Neuronal stem cell (in vitro differentiated cells): ENCODE data around the gene EMP2.
"Not testable (repeated sequence)": the region's sequence is repeated elsewhere in the genome, so short reads cannot be mapped to it uniquely, and the experiment has no call there.

Experiments used
- DNase-seq: peaks from one replicate; pipeline ENCODE4 v3.0.0-alpha.2; 2013; ENCODE audit warnings: low spot score
- H2AFZ ChIP-seq: one replicate; pipeline ENCODE4 v1.6.1; 2013; ENCODE audit warnings: mild to moderate bottlenecking, low read length, inconsistent platforms
- H2AK5ac ChIP-seq: 2 replicates; pipeline ENCODE4 v1.6.1; 2013; ENCODE audit warnings: low read depth, mild to moderate bottlenecking, inconsistent platforms, low read length, moderate library complexity, mixed read lengths
- H2BK120ac ChIP-seq: 2 replicates; pipeline ENCODE4 v1.6.1; 2013; ENCODE audit warnings: low read depth, mild to moderate bottlenecking, inconsistent platforms, low read length, moderate library complexity, mixed read lengths
- H2BK12ac ChIP-seq: one replicate; pipeline ENCODE4 v1.6.1; 2013; ENCODE audit warnings: low read length, inconsistent platforms
- H2BK15ac ChIP-seq: 2 replicates; pipeline ENCODE4 v1.6.1; 2013; ENCODE audit warnings: mild to moderate bottlenecking, low read length, inconsistent platforms, mixed read lengths
- H2BK5ac ChIP-seq: one replicate; pipeline ENCODE4 v1.6.1; 2013; ENCODE audit warnings: inconsistent platforms, mild to moderate bottlenecking, low read length, moderate library complexity
- H3K14ac ChIP-seq: one replicate; pipeline ENCODE4 v1.6.1; 2013; ENCODE audit warnings: low read length, inconsistent platforms
- H3K18ac ChIP-seq: 2 replicates; pipeline ENCODE4 v1.6.1; 2013; ENCODE audit warnings: low read length, inconsistent platforms
- H3K23ac ChIP-seq: 2 replicates; pipeline ENCODE4 v1.6.1; 2013; ENCODE audit warnings: low read depth, mild to moderate bottlenecking, mixed read lengths, low read length, inconsistent platforms; ENCODE audit not compliant: poor library complexity
- H3K27ac ChIP-seq: replicated peaks from 3 replicates; pipeline ENCODE4 v1.5.1; 2013; ENCODE audit warnings: low read length, inconsistent platforms
- H3K27me3 ChIP-seq, 3 experiments: 2 replicates each; pipeline ENCODE4 v1.6.1; 2013; ENCODE audit warnings: low read length in 3 of 3, mild to moderate bottlenecking in 2 of 3, inconsistent platforms in 1 of 3, low read depth in 1 of 3, mixed read lengths in 1 of 3, moderate library complexity in 1 of 3; ENCODE audit not compliant: control insufficient read depth in 3 of 3, insufficient read depth in 3 of 3
- H3K36me3 ChIP-seq, 2 donors: replicated peaks in 1 of 2; 2 replicates each; pipeline ENCODE4 v1.6.1; 2013; ENCODE audit warnings: low read length in 2 of 2; ENCODE audit not compliant: control insufficient read depth in 2 of 2, insufficient read depth in 2 of 2
- H3K4ac ChIP-seq: 2 replicates; pipeline ENCODE4 v1.6.1; 2013; ENCODE audit warnings: inconsistent platforms, mild to moderate bottlenecking, low read length, moderate library complexity
- H3K4me1 ChIP-seq, 2 donors: 1 replicate in 1 of 2; 2 replicates in 1 of 2; pipeline ENCODE4 v1.6.1; 2013; ENCODE audit warnings: low read length in 2 of 2, low read depth in 1 of 2; ENCODE audit not compliant: control insufficient read depth in 2 of 2, insufficient read depth in 1 of 2
- H3K4me2 ChIP-seq: one replicate; pipeline ENCODE4 v1.6.1; 2013; ENCODE audit warnings: mild to moderate bottlenecking, low read length, inconsistent platforms; ENCODE audit not compliant: insufficient read depth, poor library complexity, severe bottlenecking
- H3K4me3 ChIP-seq, 2 donors: 2 replicates each; pipeline ENCODE4 v1.5.1; 2013; ENCODE audit warnings: low read length in 2 of 2, mild to moderate bottlenecking in 2 of 2, inconsistent platforms in 1 of 2, moderate library complexity in 1 of 2
- H3K79me1 ChIP-seq: one replicate; pipeline ENCODE4 v1.6.1; 2013; ENCODE audit warnings: low read depth, mild to moderate bottlenecking, inconsistent platforms, low read length, moderate library complexity
- H3K9ac ChIP-seq: one replicate; pipeline ENCODE4 v1.6.1; 2013; ENCODE audit warnings: mild to moderate bottlenecking, low read depth, low read length, inconsistent platforms; ENCODE audit not compliant: poor library complexity
- H3K9me3 ChIP-seq, 2 donors: replicated peaks in 1 of 2; 2 replicates each; pipeline versions ENCODE3 to v1.6.1; 2013; ENCODE audit warnings: low read length in 2 of 2, mild to moderate bottlenecking in 2 of 2, inconsistent platforms in 1 of 2, low read depth in 1 of 2, mixed read lengths in 1 of 2, moderate library complexity in 1 of 2; ENCODE audit not compliant: control insufficient read depth in 2 of 2, insufficient read depth in 1 of 2
- H4K8ac ChIP-seq: one replicate; pipeline ENCODE4 v1.6.1; 2013; ENCODE audit warnings: low read depth, mild to moderate bottlenecking, inconsistent platforms, low read length, moderate library complexity
- H4K91ac ChIP-seq: one replicate; pipeline ENCODE4 v1.6.1; 2013; ENCODE audit warnings: low read length, low read depth, mild to moderate bottlenecking, inconsistent platforms; ENCODE audit not compliant: poor library complexity
- WGBS, 2 donors: extraction: QIAGEN DNeasy Blood & Tissue Kit; methylation state at CpG; one replicate each; pipeline ENCODE4 v1.1.7; 2013; ENCODE audit warnings: missing lambda C conversion rate in 2 of 2, mixed read lengths in 1 of 2; ENCODE audit not compliant: insufficient read length in 2 of 2, insufficient replicate concordance in 1 of 2; ENCODE audit errors: extremely low coverage in 2 of 2; 5-methylcytosine and 5-hydroxymethylcytosine counted together

EMP2 gene

DNA sequence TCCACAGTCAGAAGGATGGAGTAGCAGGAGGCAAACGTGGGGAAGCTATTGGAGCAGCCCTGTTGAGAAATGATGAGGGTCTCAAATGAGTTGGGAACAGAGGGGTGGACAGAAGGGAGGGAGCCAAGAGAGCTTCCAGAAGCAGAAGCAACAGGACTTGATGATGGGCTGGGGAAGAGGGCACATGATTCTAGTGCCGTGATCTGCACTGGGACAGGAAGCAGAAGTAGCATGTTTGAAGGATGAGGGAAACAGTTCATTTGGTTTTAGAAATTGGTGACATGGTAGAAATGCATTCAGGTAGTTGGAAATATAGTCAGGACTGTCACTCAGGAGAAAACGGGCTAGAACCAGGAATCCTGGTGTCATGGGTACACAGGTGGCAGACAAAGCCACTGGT is 19.4 kb downstream of the EMP2 start:
- WGBS, 2 donors = no CpG with 5 or more reads among the region's 3 CpGs
- DNase-seq = no peak

DNA sequence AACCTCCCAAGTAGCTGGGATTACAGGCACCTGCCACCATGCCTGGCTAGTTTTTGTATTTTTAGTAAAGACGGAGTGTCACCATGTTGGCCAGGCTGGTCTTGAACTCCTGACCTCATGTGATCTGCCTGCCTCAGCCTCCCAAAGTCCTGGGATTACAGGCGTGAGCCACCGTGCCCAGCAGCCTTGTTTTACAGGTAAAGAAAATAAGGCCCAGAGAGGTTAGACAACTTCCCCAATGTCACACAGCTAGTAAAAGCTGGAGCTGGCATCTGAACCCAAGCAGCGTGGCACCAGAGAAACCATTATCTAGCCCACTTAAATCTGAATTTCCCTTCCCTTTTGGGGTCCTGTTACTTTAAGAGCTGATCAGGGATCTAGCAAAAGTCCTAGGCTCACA is 20.6 kb downstream of the EMP2 start:
- not testable (repeated sequence) for H3K4me2 ChIP-seq, H2BK15ac ChIP-seq, H2AFZ ChIP-seq, H3K27ac ChIP-seq, H2BK120ac ChIP-seq, H3K9ac ChIP-seq, H3K79me1 ChIP-seq, H4K91ac ChIP-seq, H3K4me1 ChIP-seq, H3K27me3 ChIP-seq, H3K36me3 ChIP-seq, H3K4me3 ChIP-seq, H4K8ac ChIP-seq, DNase-seq, H2AK5ac ChIP-seq, H2BK5ac ChIP-seq, H3K18ac ChIP-seq, H3K23ac ChIP-seq, H2BK12ac ChIP-seq, H3K4ac ChIP-seq, H3K14ac ChIP-seq
- no CpG with 5 or more reads among the region's 4 CpGs for whole genome bisulfite sequencing, 2 donors
- peaks cover 10 to 12% of the 10 kb centered on the region in 2 donors for H3K9me3 ChIP-seq

More for the DNA sequence above, 19.4 kb downstream of the EMP2 start:
- no peak overlapping the region for H3K9ac ChIP-seq
- no peaks in the 10 kb centered on the region for H3K79me1 ChIP-seq
- H3K14ac ChIP-seq = no peak overlapping the region
- peaks cover 10 to 22% of the 10 kb centered on the region in 2 donors for H3K9me3 ChIP-seq
- H3K4me3 ChIP-seq = no peak overlapping the region
- no peak overlapping the region for H4K91ac ChIP-seq
- no peak overlapping the region for H2BK15ac ChIP-seq
- H3K36me3 ChIP-seq = no peaks in the 10 kb centered on the region
- H2AK5ac ChIP-seq = no peak overlapping the region
- H3K27ac ChIP-seq = no peak overlapping the region
- no peaks in the 10 kb centered on the region for H3K4me1 ChIP-seq
- H3K4ac ChIP-seq = no peak overlapping the region
- H4K8ac ChIP-seq = no peak overlapping the region
- H3K18ac ChIP-seq = no peak overlapping the region
- no peak overlapping the region for H2AFZ ChIP-seq
- H2BK12ac ChIP-seq = no peak overlapping the region
- no peaks in the 10 kb centered on the region for H3K27me3 ChIP-seq
- no peak overlapping the region for H3K4me2 ChIP-seq
- H2BK120ac ChIP-seq = no peak overlapping the region
- no peak overlapping the region for H3K23ac ChIP-seq
- H2BK5ac ChIP-seq = no peak overlapping the region

DNA sequence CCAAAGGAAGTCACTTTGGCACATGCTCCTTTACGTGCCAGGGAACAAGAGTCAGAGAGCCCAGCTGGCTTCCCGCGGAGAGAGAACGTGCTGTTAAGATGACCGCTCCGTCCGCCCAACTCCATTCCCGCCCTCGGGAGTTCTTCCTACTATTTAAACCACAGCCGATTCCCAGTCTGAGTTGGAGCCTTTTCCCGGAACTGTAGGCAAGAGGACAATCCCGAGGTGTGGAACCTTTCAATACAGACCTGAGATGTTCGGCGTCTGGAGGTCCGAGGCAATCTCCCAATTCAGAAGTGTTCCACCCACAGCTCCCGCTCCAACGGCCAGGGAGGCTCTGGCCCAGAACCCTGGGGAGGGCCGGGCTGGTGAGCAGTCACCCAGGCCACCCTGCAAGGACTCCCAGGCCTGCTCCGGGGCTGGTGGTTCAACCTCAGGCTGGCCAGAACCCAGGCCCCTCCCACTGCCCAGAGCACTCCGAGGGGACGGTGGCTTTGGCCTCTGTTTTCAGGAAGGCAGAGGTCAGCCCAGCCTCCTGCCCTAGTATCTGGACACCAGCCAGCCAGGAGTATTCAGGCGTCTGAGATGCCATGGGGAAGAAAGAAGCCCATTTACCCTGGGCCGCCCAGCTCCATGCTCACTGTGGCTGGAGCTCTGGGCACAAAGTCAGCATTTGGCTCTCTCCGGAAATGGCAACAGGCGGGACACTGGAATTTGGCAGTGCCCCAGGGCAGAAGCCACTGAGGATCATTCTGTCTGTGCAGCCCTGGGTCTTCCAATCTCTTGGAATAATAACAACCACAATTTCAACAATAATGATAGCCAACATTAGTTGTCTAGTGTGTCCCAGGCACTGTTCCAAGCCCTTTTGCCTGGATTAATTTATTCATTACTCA is 21.4 kb downstream of the EMP2 start:
- H3K27me3 ChIP-seq = no peaks in the 10 kb centered on the region
- WGBS, 2 donors = no CpG with 5 or more reads among the region's 25 CpGs
- no peak overlapping the region for H2AK5ac ChIP-seq
- no peak for DNase-seq
- no peak overlapping the region for H3K14ac ChIP-seq
- H2AFZ ChIP-seq = no peak overlapping the region
- no peaks in the 10 kb centered on the region for H3K79me1 ChIP-seq
- H3K9ac ChIP-seq = no peak overlapping the region
- no peak overlapping the region for H3K23ac ChIP-seq
- H4K8ac ChIP-seq = no peak overlapping the region
- H3K27ac ChIP-seq = no peak overlapping the region
- peak overlapping the region; percentile 18 for H2BK5ac ChIP-seq
- H3K4me2 ChIP-seq = no peak overlapping the region
- H4K91ac ChIP-seq = no peak overlapping the region
- H3K9me3 ChIP-seq = peaks cover 10 to 11% of the 10 kb centered on the region in 2 donors
- H2BK12ac ChIP-seq = no peak overlapping the region
- no peak overlapping the region for H3K18ac ChIP-seq
- H2BK120ac ChIP-seq = no peak overlapping the region
- no peak overlapping the region for H3K4me3 ChIP-seq
- H3K4ac ChIP-seq = no peak overlapping the region
- H2BK15ac ChIP-seq = no peak overlapping the region
- no peaks in the 10 kb centered on the region for H3K4me1 ChIP-seq
- H3K36me3 ChIP-seq = no peaks in the 10 kb centered on the region

DNA sequence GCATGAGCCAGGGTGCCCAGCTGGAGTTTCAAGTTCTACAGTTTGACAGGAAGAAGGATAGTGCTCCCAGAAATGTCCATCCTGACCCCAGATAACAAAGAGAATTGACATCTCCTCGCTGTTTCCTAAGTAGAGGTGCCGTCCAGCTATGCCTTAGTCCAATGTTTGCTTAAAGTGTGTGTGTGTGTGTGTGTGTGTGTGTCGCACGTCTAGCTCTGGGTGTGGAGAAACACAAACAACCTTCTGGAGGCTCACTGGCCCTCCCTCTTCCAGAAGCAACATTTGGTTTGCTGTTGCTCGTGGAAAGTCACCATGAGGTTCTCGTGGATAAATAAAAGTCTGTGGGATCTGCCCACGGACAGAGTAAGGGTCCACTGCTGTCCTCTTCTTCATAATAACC is 22.1 kb downstream of the EMP2 start:
- no peak overlapping the region for H3K18ac ChIP-seq
- H3K4me2 ChIP-seq = no peak overlapping the region
- H2BK5ac ChIP-seq = no peak overlapping the region
- no peak overlapping the region for H2BK120ac ChIP-seq
- H4K91ac ChIP-seq = no peak overlapping the region
- H3K27ac ChIP-seq = no peak overlapping the region
- no peak overlapping the region for H3K4ac ChIP-seq
- H3K14ac ChIP-seq = no peak overlapping the region
- H3K36me3 ChIP-seq = no peaks in the 10 kb centered on the region
- peaks cover 3 to 5% of the 10 kb centered on the region in 2 donors for H3K9me3 ChIP-seq
- H3K23ac ChIP-seq = no peak overlapping the region
- H4K8ac ChIP-seq = no peak overlapping the region
- no peak for DNase-seq
- no peak overlapping the region for H2BK15ac ChIP-seq
- no peak overlapping the region for H2AK5ac ChIP-seq
- no CpG with 5 or more reads among the region's 7 CpGs for WGBS, 2 donors
- H3K27me3 ChIP-seq = no peaks in the 10 kb centered on the region
- H3K79me1 ChIP-seq = no peaks in the 10 kb centered on the region
- H2BK12ac ChIP-seq = no peak overlapping the region
- no peak overlapping the region for H3K9ac ChIP-seq
- H3K4me1 ChIP-seq = no peaks in the 10 kb centered on the region
- no peak overlapping the region for H3K4me3 ChIP-seq
- no peak overlapping the region for H2AFZ ChIP-seq
